GM19455 (cell line): ENCODE measurements around the gene AFF3.

ENCODE experiments used
- ATAC-seq: cut with Tn5 transposase; IDR thresholded peaks from one replicate; pipeline ENCODE4 v1.9.1; 2021; ENCODE audit not compliant: unreplicated experiment

The AFF3 gene

GRCh38 chr2:99864561-99865553 lies 277.5 kb downstream of the AFF3 start:
- no peak for ATAC-seq

DNA sequence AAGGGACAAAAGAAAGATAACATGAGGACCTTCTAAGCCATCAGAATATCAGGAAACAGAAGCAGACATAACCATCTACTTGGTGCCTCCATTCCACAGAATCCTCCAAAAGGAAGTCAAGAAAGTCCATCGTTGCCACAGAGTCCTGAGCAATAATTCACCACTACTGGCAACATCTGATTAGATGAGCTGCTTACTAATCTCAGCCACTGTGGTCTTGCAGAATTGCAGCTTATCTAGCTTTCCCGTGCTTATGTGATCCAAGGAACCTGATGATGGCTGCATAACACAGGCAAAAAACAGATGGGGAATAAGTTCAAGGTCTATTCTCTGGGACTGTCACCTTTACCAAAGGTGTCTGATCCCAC lies 278.5 kb downstream of the AFF3 start:
- no peak for ATAC-seq

DNA sequence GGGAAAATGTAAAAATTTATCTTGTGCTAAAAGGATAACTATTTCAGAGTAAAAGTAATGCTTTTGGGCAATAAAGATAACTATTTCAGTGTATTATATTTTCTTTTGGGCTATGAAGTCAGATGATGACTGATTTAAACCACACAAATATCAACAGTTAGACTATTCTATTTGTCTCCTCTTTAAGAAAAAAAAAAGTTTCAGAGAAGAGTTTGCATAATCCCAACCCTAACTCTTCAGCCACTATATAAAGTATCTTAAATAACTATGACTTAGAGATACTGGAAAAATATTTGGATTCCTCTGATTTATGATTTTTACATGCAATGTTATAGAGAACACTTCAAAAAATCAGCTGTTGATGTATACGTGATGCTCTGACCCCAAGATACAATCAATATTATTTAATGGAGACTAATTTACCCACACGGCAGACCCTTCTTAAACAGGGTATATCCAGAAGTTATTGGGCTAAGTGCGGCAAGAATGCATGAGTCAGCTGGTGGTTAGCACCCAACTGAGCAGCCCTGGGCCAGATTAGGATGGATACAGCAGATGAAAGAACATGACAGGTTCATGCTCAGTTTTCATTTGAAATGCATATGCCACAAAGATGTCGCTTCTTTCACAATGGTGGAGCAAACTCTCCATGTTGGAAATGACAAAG lies 279.0 kb downstream of the AFF3 start:
- ATAC-seq = no peak

- no peak for ATAC-seq
Measured at GRCh38 chr2:99862566-99862965, 279.8 kb downstream of the AFF3 start.

DNA sequence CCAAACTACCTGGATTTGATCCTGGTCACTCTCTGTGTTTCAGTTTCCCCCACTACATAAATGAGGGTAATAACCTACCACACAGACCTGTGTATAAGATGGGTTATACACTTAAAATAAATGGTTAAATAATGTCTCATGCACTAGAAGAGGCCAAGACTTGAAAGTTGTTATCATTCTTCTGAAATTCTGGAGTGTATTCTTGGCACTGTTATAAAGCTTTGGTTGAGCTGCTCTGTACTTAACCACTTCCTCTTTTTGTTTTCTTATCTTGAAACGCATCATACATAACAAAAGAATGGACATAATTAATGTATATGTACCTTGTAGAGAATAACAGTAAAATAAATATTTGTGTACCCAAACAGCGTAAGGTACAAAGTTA lies 281.0 kb downstream of the AFF3 start:
- ATAC-seq = no peak

DNA sequence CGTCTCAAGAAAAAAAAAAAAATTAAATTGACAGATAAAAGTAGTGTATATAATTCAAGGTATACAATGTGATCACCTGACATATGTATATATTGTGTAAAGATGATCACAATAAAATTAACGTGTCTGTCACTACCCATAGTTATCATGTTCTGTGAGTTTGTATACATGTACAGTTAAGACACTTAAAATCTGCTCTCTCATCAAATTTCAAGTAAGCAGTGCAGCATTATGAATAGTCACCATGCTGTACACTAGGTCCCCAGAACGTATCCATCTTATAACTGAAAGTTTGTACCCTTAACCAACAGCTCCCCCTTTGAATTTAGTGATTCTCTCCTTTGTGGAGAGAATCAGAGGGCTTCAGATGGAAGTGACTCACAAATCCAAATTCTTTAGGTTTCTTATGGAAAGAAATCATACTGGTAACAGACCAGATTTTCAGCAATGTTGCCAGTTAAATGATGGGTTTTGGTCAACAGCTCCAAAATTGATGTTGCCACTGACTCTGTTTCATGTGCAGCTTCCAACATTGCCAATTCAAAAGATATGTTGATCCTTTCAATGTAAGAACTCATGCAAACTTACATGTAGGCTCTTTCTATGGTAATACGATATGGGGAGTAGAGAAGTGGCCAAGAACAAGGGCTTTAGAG lies 281.5 kb downstream of the AFF3 start:
- no peak for ATAC-seq

- ATAC-seq = no peak
Measured at GRCh38 chr2:99858951-99859596, 283.3 kb downstream of the AFF3 start.

GRCh38 chr2:99857867-99858444 lies 284.4 kb downstream of the AFF3 start:
- ATAC-seq = no peak

GRCh38 chr2:99857372-99857771 lies 285.0 kb downstream of the AFF3 start:
- no peak for ATAC-seq

DNA sequence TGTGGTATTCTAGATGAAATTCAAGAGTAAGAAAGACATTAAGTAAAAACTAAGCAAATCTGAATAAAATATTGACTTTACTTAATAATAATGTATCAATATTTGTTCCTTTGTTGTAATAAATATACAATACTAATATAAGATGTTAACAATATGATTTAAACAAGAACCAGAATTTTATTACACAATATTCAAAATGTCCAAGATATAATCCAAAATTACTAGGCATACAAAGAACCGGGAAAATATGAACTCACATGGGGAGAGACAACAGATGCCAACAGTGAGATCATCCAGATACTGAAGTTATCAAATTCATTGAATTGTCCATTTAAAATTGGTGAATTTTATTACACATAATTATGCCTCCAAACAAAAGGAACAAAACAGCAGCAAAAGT lies 286.3 kb downstream of the AFF3 start:
- ATAC-seq = no peak

DNA sequence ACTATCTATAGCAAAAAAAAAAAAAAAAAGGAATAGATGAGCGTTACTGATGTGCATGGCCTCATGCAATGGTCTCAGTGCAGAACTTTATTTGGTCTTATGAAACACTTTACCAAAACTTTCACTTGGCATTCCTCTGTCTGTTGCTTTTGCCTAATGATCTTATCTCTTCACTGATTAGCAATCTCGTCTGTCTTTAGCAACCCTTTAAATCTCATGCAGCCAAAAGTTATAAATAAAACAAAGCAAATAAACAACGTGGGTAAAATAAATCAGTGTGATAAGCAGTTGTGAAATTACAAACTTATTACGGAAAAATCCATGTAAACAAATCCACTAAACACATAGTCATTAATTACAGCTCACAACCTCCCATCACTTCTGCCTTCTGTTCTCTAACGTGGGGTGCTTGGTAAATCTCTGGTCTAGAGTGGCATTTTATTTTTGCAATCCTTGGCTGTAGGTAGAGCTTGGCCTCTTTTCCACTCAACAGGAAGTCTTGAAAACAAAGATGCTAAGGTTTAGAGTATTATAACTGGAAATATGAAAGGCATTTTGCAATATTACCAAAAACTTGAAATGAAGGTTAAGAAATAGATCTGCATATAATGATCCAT lies 288.0 kb downstream of the AFF3 start:
- ATAC-seq = no peak

GRCh38 chr2:99852956-99853355 lies 289.4 kb downstream of the AFF3 start:
- ATAC-seq = no peak

DNA sequence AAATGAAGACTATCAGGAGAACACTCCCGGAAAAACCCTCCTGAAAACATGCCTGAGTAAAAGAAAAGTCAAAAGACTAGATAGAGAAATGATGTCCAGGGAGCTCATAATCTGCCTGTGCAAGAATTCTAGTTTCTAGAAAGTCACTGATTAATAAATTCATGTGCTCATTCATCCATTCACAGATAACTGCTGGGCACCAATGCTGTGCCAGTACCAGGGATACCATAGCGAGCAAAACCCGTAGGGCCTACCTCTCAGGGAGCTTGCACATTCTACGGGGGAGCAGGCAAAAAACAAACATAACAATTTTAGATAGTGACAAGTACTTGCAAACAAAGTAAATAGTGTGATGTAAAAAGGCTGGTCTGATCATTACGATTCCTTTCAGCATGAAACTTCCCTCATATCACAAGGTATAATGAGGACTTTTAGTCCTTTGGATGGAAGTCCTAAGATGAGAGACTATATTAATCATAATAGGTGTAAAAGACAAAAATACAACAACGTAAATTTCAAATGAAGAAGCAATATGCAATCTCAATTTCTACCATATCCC lies 289.9 kb downstream of the AFF3 start:
- ATAC-seq = no peak

DNA sequence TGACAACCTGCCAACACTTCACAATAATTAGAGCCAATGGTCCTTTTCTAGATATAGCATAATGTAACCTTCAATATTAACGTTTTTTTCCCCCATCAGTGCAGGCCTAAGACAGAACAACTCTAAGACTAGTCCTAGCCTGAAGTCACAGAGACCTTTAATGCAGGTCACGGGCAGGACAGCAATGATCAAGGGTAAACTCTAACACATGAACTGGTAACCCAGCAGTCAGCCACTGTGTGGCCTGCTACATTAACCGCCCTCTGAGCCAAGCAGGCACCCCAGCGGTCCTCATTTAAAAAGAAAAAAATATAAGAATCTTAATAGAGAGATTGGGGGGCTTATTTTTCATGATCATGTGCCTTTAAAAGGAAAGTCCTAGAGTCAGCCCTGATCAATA lies 290.6 kb downstream of the AFF3 start:
- no peak for ATAC-seq

GRCh38 chr2:99851089-99851488 lies 291.3 kb downstream of the AFF3 start:
- no peak for ATAC-seq

- ATAC-seq = no peak
Measured at GRCh38 chr2:99850084-99850710, 292.2 kb downstream of the AFF3 start.

DNA sequence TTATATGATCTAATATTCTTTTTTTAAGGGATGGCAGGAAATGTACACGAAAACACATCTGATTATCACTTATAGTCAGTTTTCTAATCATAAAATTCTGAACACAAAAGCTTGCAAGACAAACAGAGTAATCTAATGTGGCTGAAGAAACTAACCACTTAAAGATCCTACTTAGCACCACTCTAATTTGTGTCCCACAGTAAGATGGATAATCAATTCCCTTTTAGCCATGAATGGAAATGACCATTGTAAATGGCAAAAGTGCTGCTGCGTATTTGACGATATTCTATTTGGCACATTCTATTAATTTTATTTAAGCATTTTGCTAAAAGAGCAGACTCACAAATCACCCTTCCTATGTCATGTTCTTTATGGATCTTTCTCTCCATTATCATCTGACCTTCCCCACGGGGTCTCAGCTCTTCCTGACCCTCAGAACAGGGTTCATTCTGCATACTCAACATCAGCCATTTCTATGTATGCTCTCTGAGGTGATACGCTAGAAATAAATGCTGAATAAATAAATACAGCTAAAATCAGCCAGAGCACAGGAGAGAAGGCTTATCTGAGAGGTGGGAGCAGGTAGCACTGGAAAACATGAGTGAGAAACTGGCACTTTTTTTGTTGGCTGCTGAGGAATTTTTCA lies 295.8 kb downstream of the AFF3 start:
- ATAC-seq = no peak

DNA sequence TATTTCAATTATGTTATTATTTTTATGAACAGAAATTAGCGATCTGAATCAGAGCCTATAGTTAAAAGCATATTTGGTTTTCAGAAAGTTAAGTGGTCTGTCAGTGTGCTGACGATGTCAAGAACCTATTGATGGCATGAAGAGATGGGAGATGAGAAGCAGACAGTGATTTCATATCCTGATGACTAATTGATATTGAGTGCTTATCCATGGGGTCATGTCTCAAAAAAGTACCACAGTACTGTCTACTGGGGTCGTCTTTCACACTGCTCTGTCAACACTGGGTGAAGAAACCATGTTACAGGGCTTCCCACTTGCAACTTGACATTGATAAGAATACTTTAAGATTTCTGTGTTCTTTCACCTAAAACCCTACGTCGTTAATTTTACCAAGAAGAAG lies 297.1 kb downstream of the AFF3 start:
- no peak for ATAC-seq

- no peak for ATAC-seq
Measured at GRCh38 chr2:99842451-99842850, 299.9 kb downstream of the AFF3 start.
